Measurements from ENCODE around the gene PIK3C2G.

DNA sequence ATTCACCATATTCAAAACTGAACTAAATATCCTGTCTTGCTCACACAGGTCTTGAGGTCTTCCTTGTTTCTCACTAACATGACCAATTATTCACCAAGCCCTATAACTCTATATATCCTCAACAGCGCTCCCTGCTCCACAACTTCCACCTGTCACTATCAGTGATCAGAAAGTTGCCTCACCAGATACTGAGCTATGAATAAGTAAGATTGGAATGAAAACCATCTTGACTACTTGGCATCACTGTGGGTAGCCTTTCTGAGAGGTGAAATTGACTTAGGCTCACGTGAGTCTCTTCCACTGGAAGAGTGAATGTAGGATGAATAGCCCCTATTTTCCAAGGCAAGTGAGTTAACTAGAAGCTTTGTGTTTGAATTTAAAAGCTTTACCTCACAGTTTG is 167.1 kb downstream of the PIK3C2G start:
- TF ChIP-seq, protein P1, sequence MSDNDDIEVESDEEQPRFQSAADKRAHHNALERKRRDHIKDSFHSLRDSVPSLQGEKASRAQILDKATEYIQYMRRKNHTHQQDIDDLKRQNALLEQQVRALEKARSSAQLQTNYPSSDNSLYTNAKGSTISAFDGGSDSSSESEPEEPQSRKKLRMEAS (IDR thresholded peaks at IDR 0.05): no peak
- TF ChIP-seq, protein P2, sequence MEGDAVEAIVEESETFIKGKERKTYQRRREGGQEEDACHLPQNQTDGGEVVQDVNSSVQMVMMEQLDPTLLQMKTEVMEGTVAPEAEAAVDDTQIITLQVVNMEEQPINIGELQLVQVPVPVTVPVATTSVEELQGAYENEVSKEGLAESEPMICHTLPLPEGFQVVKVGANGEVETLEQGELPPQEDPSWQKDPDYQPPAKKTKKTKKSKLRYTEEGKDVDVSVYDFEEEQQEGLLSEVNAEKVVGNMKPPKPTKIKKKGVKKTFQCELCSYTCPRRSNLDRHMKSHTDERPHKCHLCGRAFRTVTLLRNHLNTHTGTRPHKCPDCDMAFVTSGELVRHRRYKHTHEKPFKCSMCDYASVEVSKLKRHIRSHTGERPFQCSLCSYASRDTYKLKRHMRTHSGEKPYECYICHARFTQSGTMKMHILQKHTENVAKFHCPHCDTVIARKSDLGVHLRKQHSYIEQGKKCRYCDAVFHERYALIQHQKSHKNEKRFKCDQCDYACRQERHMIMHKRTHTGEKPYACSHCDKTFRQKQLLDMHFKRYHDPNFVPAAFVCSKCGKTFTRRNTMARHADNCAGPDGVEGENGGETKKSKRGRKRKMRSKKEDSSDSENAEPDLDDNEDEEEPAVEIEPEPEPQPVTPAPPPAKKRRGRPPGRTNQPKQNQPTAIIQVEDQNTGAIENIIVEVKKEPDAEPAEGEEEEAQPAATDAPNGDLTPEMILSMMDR (IDR thresholded peaks at IDR 0.05): no peak
- no peak for TF ChIP-seq ZFP36 (IDR thresholded peaks at IDR 0.05; ENCODE audit: borderline replicate concordance, partially characterized antibody)
- TF ChIP-seq POLR2A (IDR thresholded peaks at IDR 0.05; ENCODE audit: low read length): no peak
- no peak for TF ChIP-seq PHF8 (IDR thresholded peaks at IDR 0.05; ENCODE audit: borderline replicate concordance, low read depth)
- TF ChIP-seq, protein P3, sequence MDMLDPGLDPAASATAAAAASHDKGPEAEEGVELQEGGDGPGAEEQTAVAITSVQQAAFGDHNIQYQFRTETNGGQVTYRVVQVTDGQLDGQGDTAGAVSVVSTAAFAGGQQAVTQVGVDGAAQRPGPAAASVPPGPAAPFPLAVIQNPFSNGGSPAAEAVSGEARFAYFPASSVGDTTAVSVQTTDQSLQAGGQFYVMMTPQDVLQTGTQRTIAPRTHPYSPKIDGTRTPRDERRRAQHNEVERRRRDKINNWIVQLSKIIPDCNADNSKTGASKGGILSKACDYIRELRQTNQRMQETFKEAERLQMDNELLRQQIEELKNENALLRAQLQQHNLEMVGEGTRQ (IDR thresholded peaks at IDR 0.05): no peak
